HL-60 (cell line): ENCODE measurements around the gene CCDC15.

Source experiments
- DNase-seq, 2 experiments: peaks; one replicate each; pipeline ENCODE4 v3.0.0-alpha.2; 2010 to 2020; ENCODE audit warnings: low read depth in 1 of 2, low spot score in 1 of 2
- H3K27ac ChIP-seq: fragments of 250-450 bp; sonication (Bioruptor Pico); replicated peaks from 2 replicates; pipeline ENCODE4 v1.5.1; 2020; ENCODE audit warnings: mild to moderate bottlenecking, moderate library complexity
- H3K27me3 ChIP-seq: fragments of 250-450 bp; sonication (Bioruptor Pico); 2 replicates; pipeline ENCODE4 v1.5.1; 2021; ENCODE audit warnings: mild to moderate bottlenecking, moderate library complexity; ENCODE audit not compliant: insufficient read depth, poor library complexity, severe bottlenecking
- H3K4me3 ChIP-seq: replicated peaks from 2 replicates; pipeline ENCODE4 v1.5.1; 2011; ENCODE audit warnings: mild to moderate bottlenecking, control low read depth, low read length; ENCODE audit not compliant: insufficient read depth
- CTCF ChIP-seq: IDR thresholded peaks from one replicate; pipeline ENCODE4 v1.5.1; 2011; ENCODE audit warnings: low read length, control low read depth, inconsistent platforms; ENCODE audit not compliant: insufficient read depth
- GABPA ChIP-seq: IDR thresholded peaks from 2 replicates; pipeline ENCODE4 v1.6.1; 2012; ENCODE audit warnings: low read depth
- POLR2AphosphoS5 ChIP-seq: IDR thresholded peaks from 2 replicates; pipeline ENCODE4 v1.6.1; 2012; ENCODE audit warnings: low read depth
- REST ChIP-seq: IDR thresholded peaks from 2 replicates; pipeline ENCODE4 v1.6.1; 2012; ENCODE audit warnings: low read depth; ENCODE audit not compliant: insufficient replicate concordance
- SPI1 ChIP-seq: IDR thresholded peaks from 2 replicates; pipeline ENCODE4 v1.6.1; 2012; ENCODE audit warnings: low read depth, mild to moderate bottlenecking, borderline replicate concordance
- long read RNA-seq: library from polyadenylated mRNA; unstranded; transcript quantifications from one replicate; pipeline ENCODE4 v2.0.0, GENCODE V29; 2020

Gene CCDC15
- long read RNA-seq, partial matches to known transcripts = 11 of 36 reads
- long read RNA-seq, other reads (novel, unspliced or antisense) = 25 of 36 reads

GRCh38 chr11:124953753-124954589, at the start of gene CCDC15:
Gene CCDC15, plus strand, starts transcription at chr11:124954202. Its CDS starts 531 bp downstream, at chr11:124954733.
- H3K4me3 ChIP-seq = peak within 1 kb of the TSS; percentile 77
- peak within 1 kb of the TSS; percentile 82 for H3K27ac ChIP-seq
- peak; percentile 52; the same call in 1 of the 2 replicates for TF ChIP-seq SPI1
- peak; percentile 45 for TF ChIP-seq REST
- no peak for TF ChIP-seq CTCF
- TF ChIP-seq GABPA = peak; percentile 89
- TF ChIP-seq POLR2AphosphoS5 = peak; percentile 97
- DNase-seq = peak; percentile 86 to 98
- no peaks in the 10 kb centered on the region for H3K27me3 ChIP-seq

GRCh38 chr11:124915541-124916369, 38.2 kb upstream of the CCDC15 start:
- no peak for DNase-seq
- TF ChIP-seq GABPA = no peak
- TF ChIP-seq REST = no peak
- no peak for TF ChIP-seq SPI1
- no peak for TF ChIP-seq POLR2AphosphoS5
- TF ChIP-seq CTCF = no peak
- no peak overlapping the region for H3K4me3 ChIP-seq
- no peak overlapping the region for H3K27ac ChIP-seq
- H3K27me3 ChIP-seq = no peaks in the 10 kb centered on the region

GRCh38 chr11:124916370-124916710, 37.7 kb upstream of the CCDC15 start:
- no peak overlapping the region for H3K27ac ChIP-seq
- no peaks in the 10 kb centered on the region for H3K27me3 ChIP-seq
- TF ChIP-seq GABPA = no peak
- TF ChIP-seq POLR2AphosphoS5 = no peak
- TF ChIP-seq CTCF = no peak
- TF ChIP-seq SPI1 = no peak
- TF ChIP-seq REST = no peak
- no peak for DNase-seq
- no peak overlapping the region for H3K4me3 ChIP-seq
